ENCODE measurements around the gene STK32B. TPM values are rescaled to one million over a fixed set of nuclear protein-coding genes. Genes with fewer than 3 reads are reported as not detected.

The STK32B gene
- total RNA-seq, 2 donors from 2014 or later = 0.09 to 7.3 TPM

- Histone ChIP-seq H3K36me3 (no peaks in the 10 kb centered on the region), H3K27ac (no peak overlapping the region), H3K4me3 (no peak overlapping the region), H3K9me3 (no peaks in the 10 kb centered on the region), H3K4me1 (replicated peaks) (no peaks in the 10 kb centered on the region), H3K27me3 (replicated peaks; ENCODE audit: insufficient read depth) (peaks cover 2% of the 10 kb centered on the region)
- no peak for TF ChIP-seq POLR2AphosphoS5 (IDR thresholded peaks at IDR 0.05)
- TF ChIP-seq POLR2A (IDR thresholded peaks at IDR 0.05) = no peak
- no peak for TF ChIP-seq CTCF (IDR thresholded peaks at IDR 0.05)
- DNase-seq (ENCODE audit: low spot score) = no peak
- intact Hi-C loops (cut with DNase I) = no loop called here
- WGBS = 57% methylated on average over 3 of the region's 3 CpGs
Observed at GRCh38 chr4:5211282-5211839, 160.1 kb downstream of the STK32B start.

DNA sequence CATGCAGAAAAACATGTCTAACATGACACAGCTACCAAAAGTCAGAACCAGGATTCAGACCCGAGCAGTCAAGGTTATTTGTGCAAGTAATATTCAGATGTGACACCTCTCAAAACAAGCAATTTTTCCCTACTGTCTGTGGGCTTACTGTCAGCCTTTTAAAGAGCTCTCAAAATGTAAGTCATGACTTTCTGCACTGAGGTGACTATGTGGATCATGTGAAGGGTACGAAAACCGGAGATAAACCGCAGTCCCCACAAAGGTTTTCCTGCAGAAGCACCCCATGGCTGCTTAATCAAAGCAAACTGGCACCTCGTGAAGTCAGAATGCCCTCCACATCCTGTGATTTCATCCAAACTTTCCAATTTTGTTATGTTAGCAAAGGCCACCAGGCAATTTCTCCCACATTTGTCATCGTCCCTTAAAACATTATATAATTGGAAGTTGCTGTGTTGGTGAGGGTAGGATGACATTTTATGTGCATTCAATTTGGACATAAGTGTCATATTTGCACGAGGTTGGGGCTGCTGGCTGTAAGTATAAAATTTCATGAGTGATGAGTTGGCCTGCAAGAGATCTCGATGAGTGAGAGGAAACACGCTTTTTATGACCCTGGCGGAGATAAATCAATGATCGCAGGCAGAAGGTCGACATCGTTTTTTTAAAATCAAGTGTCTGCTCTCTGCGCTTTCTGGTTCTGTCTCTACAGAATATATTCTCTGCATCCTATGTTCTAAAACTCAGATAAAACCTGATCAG is 161.2 kb downstream of the STK32B start:
- no peaks in the 10 kb centered on the region for H3K9me3 ChIP-seq
- 66% methylated on average over 14 of the region's 14 CpGs for WGBS
- no peak overlapping the region for H3K4me3 ChIP-seq
- TF ChIP-seq POLR2AphosphoS5 (IDR thresholded peaks at IDR 0.05) (no peak), POLR2A (IDR thresholded peaks at IDR 0.05) (no peak), CTCF (IDR thresholded peaks at IDR 0.05) (no peak)
- no peak overlapping the region for H3K27ac ChIP-seq
- H3K4me1 ChIP-seq (replicated peaks) = no peaks in the 10 kb centered on the region
- no peak for DNase-seq (ENCODE audit: low spot score)
- no peaks in the 10 kb centered on the region for H3K36me3 ChIP-seq
- H3K27me3 ChIP-seq (replicated peaks; ENCODE audit: insufficient read depth) = peaks cover 2% of the 10 kb centered on the region
- intact Hi-C loops (cut with DNase I) = no loop called here

- 70% methylated on average over 4 of the region's 4 CpGs for WGBS
- H3K36me3 ChIP-seq = no peaks in the 10 kb centered on the region
- no peak overlapping the region for H3K27ac ChIP-seq
- H3K4me1 ChIP-seq (replicated peaks) = no peaks in the 10 kb centered on the region
- DNase-seq (ENCODE audit: low spot score) = no peak
- H3K9me3 ChIP-seq = no peaks in the 10 kb centered on the region
- intact Hi-C loops (cut with DNase I) = no loop called here
- H3K4me3 ChIP-seq = no peak overlapping the region
- no peak for TF ChIP-seq POLR2AphosphoS5 (IDR thresholded peaks at IDR 0.05)
- no peak for TF ChIP-seq CTCF (IDR thresholded peaks at IDR 0.05)
- TF ChIP-seq POLR2A (IDR thresholded peaks at IDR 0.05) = no peak
- H3K27me3 ChIP-seq (replicated peaks; ENCODE audit: insufficient read depth) = peaks cover 2% of the 10 kb centered on the region
Observed at GRCh38 chr4:5213087-5213595, 161.9 kb downstream of the STK32B start.

GRCh38 chr4:5215321-5215720 is 164.0 kb downstream of the STK32B start:
- intact Hi-C loops (cut with DNase I) = no loop called here
- Histone ChIP-seq H3K27ac (no peak overlapping the region), H3K36me3 (no peaks in the 10 kb centered on the region), H3K4me1 (replicated peaks) (no peaks in the 10 kb centered on the region), H3K27me3 (replicated peaks; ENCODE audit: insufficient read depth) (peaks cover under 1% of the 10 kb centered on the region), H3K4me3 (no peak overlapping the region), H3K9me3 (no peaks in the 10 kb centered on the region)
- TF ChIP-seq POLR2A (IDR thresholded peaks at IDR 0.05) (no peak), POLR2AphosphoS5 (IDR thresholded peaks at IDR 0.05) (no peak), CTCF (IDR thresholded peaks at IDR 0.05) (no peak)
- DNase-seq (ENCODE audit: low spot score) = no peak
- WGBS = 21% methylated on average over 2 of the region's 2 CpGs

GRCh38 chr4:5217421-5217820 is 166.1 kb downstream of the STK32B start:
- 66% methylated on average over 1 of the region's 1 CpG for WGBS
- Histone ChIP-seq H3K4me3 (no peak overlapping the region), H3K36me3 (no peaks in the 10 kb centered on the region), H3K27ac (no peak overlapping the region), H3K27me3 (replicated peaks; ENCODE audit: insufficient read depth) (no peaks in the 10 kb centered on the region), H3K9me3 (no peaks in the 10 kb centered on the region), H3K4me1 (replicated peaks) (no peaks in the 10 kb centered on the region)
- TF ChIP-seq POLR2A (IDR thresholded peaks at IDR 0.05) = no peak
- TF ChIP-seq CTCF (IDR thresholded peaks at IDR 0.05) = no peak
- no peak for TF ChIP-seq POLR2AphosphoS5 (IDR thresholded peaks at IDR 0.05)
- no peak for DNase-seq (ENCODE audit: low spot score)
- intact Hi-C loops (cut with DNase I) = no loop called here
